LNCaP clone FGC (cell line): Measurements from ENCODE around the gene PRSS33.

Experiments used
- DNase-seq: peaks from one replicate; pipeline ENCODE4 v3.0.0-alpha.2; 2011; ENCODE audit warnings: low read depth
- H3K4me3 ChIP-seq: 2 replicates; pipeline ENCODE4 v1.5.1; 2011; ENCODE audit warnings: mild to moderate bottlenecking, low read depth, low read length, control low read depth
- CTCF ChIP-seq: IDR thresholded peaks from 2 replicates; pipeline ENCODE4 v1.5.1; 2012; ENCODE audit warnings: mild to moderate bottlenecking; ENCODE audit not compliant: control insufficient read depth, insufficient read depth; ENCODE audit errors: extremely low read depth

PRSS33 gene

DNA sequence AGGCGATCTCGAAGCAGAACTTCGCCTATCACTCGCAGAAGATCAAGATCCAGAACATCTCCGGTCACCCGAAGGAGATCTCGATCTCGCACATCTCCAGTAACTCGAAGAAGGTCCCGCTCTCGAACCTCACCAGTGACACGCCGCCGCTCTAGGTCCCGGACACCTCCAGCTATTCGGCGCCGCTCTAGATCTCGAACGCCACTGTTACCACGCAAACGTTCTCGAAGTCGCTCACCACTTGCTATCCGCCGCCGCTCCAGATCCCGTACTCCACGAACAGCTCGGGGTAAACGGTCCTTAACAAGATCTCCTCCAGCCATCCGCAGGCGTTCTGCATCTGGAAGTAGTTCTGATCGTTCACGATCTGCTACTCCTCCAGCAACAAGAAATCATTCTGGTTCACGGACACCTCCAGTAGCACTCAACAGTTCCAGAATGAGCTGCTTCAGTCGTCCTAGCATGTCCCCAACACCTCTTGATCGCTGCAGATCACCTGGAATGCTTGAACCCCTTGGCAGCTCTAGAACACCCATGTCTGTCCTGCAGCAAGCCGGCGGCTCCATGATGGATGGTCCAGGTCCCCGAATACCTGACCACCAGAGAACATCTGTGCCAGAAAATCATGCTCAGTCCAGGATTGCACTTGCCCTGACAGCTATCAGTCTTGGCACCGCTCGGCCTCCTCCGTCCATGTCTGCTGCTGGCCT, 20.8 kb downstream of the PRSS33 start:
- H3K4me3 ChIP-seq = no peak overlapping the region
- no peak for DNase-seq
- TF ChIP-seq CTCF = no peak

- no peak for TF ChIP-seq CTCF
- no peak overlapping the region for H3K4me3 ChIP-seq
- DNase-seq = no peak
These were observed 21.6 kb downstream of the PRSS33 start for GRCh38 chr16:2765462-2766404.

DNA sequence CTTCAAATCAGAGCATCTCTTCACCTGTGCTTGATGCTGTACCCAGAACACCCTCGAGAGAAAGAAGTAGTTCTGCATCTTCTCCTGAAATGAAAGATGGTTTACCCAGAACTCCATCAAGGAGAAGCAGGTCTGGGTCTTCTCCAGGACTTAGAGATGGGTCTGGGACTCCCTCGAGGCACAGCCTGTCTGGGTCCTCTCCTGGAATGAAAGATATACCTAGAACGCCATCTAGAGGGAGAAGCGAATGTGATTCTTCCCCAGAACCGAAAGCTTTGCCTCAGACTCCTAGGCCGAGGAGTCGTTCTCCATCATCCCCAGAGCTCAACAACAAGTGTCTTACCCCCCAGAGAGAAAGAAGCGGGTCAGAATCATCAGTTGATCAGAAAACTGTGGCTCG, 22.6 kb downstream of the PRSS33 start:
- no peak overlapping the region for H3K4me3 ChIP-seq
- no peak for DNase-seq
- no peak for TF ChIP-seq CTCF

- no peak for DNase-seq
- H3K4me3 ChIP-seq = no peak overlapping the region
- no peak for TF ChIP-seq CTCF
These were observed 24.2 kb downstream of the PRSS33 start for GRCh38 chr16:2763173-2763572.

DNA sequence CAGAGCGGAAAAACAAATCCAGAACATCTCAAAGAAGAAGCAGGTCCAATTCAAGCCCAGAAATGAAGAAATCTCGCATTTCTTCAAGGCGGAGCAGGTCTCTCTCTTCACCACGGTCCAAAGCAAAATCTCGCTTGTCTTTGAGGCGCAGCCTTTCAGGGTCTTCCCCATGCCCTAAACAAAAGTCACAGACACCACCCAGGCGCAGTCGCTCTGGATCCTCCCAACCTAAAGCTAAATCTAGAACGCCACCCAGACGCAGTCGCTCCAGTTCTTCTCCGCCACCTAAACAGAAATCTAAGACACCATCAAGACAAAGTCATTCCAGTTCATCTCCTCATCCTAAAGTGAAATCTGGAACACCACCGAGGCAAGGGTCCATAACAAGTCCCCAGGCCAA, 24.6 kb downstream of the PRSS33 start:
- no peak for TF ChIP-seq CTCF
- DNase-seq = no peak
- no peak overlapping the region for H3K4me3 ChIP-seq

- no peak overlapping the region for H3K4me3 ChIP-seq
- DNase-seq = no peak
- TF ChIP-seq CTCF = no peak
These were observed 25.3 kb downstream of the PRSS33 start for GRCh38 chr16:2761886-2762583.
